ENCODE data around the gene STXBP5L.

Gene STXBP5L

GRCh38 chr3:120909602-120909878 is 1.5 kb downstream of the STXBP5L start:
- no peak overlapping the region for H3K9ac ChIP-seq (ENCODE audit: low read length)
- no peaks in the 10 kb centered on the region for H3K36me3 ChIP-seq (ENCODE audit: control insufficient read depth, insufficient read depth, low read length)
- no peak overlapping the region for H3K27ac ChIP-seq (ENCODE audit: low read depth, low read length)
- H3K27me3 ChIP-seq (ENCODE audit: control insufficient read depth, insufficient read depth, low read length) = no peaks in the 10 kb centered on the region
- peaks cover 3% of the 10 kb centered on the region for H3K4me1 ChIP-seq (ENCODE audit: control insufficient read depth, insufficient read depth, low read length)
- peak overlapping the region; percentile 75 for H3K4me3 ChIP-seq (ENCODE audit: low read length)

DNA sequence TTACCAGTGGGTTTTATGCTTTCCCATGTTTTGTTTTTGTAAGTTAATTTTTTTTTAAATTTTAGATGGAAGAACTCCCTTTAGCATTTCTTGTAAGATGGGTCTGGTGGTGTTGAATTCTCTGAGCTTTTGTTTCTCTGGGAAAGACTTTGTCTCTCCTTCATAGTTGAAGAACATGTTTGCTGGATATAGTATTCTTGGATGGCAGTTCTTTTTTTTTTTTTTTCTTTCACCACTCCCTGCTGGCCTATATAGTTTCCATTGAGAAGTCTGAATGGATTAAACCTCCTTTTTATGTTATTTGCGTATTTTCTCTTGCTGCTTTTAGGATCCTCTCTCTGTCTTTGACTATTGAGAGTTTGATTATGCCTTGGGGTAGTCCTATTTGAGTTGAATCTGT is 18.1 kb downstream of the STXBP5L start:
- Histone ChIP-seq H3K4me1 (ENCODE audit: control insufficient read depth, insufficient read depth, low read length) (no peaks in the 10 kb centered on the region), H3K36me3 (ENCODE audit: control insufficient read depth, insufficient read depth, low read length) (no peaks in the 10 kb centered on the region), H3K27ac (ENCODE audit: low read depth, low read length) (no peak overlapping the region), H3K27me3 (ENCODE audit: control insufficient read depth, insufficient read depth, low read length) (no peaks in the 10 kb centered on the region), H3K4me3 (ENCODE audit: low read length) (no peak overlapping the region), H3K9ac (ENCODE audit: low read length) (no peak overlapping the region)

DNA sequence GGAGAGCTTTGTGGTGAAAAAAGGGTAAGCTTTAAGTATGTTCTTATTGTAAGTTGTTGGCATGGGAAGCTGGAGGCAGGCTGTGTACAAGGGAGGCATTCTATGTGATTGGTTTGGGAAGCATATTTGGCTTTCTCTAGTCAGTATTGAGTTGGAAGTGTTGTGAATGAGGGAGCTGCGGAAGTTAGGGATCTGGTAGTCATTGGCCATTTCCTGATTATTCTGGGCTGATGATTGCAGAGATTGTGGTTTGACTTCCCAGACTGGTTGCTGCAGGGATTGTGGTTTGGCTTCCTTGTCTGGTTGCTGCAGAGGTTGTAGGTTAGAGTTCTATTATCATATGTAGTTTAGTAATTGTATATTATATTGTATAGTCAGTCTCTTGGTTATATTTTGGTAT is 21.0 kb downstream of the STXBP5L start:
- Histone ChIP-seq H3K4me1 (ENCODE audit: control insufficient read depth, insufficient read depth, low read length) (no peaks in the 10 kb centered on the region), H3K36me3 (ENCODE audit: control insufficient read depth, insufficient read depth, low read length) (no peaks in the 10 kb centered on the region), H3K27ac (ENCODE audit: low read depth, low read length) (no peak overlapping the region), H3K9ac (ENCODE audit: low read length) (no peak overlapping the region), H3K4me3 (ENCODE audit: low read length) (no peak overlapping the region), H3K27me3 (ENCODE audit: control insufficient read depth, insufficient read depth, low read length) (no peaks in the 10 kb centered on the region)

DNA sequence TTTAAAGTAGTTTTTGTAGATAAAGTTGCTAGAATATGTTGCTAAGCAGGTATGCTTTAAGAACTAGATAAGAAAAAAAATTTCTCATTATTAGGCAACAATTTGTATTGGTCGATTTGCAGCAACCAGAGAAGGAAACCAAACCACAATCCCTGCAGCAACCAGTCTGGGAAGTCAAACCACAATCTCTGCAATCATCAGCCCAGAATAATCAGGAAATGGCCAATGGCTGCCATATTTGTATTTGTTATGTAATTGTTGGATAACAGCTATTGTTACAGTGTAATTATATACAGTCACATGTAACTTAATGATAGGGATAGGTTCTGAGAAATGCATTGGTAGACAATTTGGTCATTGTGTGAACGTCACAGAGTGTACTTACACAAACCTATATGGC is 23.6 kb downstream of the STXBP5L start:
- no peak overlapping the region for H3K27ac ChIP-seq (ENCODE audit: low read depth, low read length)
- no peak overlapping the region for H3K9ac ChIP-seq (ENCODE audit: low read length)
- no peaks in the 10 kb centered on the region for H3K27me3 ChIP-seq (ENCODE audit: control insufficient read depth, insufficient read depth, low read length)
- no peak overlapping the region for H3K4me3 ChIP-seq (ENCODE audit: low read length)
- no peaks in the 10 kb centered on the region for H3K4me1 ChIP-seq (ENCODE audit: control insufficient read depth, insufficient read depth, low read length)
- H3K36me3 ChIP-seq (ENCODE audit: control insufficient read depth, insufficient read depth, low read length) = no peaks in the 10 kb centered on the region

GRCh38 chr3:120956143-120956542 is 48.1 kb downstream of the STXBP5L start:
- Histone ChIP-seq H3K27me3 (ENCODE audit: control insufficient read depth, insufficient read depth, low read length) (no peaks in the 10 kb centered on the region), H3K4me3 (ENCODE audit: low read length) (no peak overlapping the region), H3K36me3 (ENCODE audit: control insufficient read depth, insufficient read depth, low read length) (no peaks in the 10 kb centered on the region), H3K4me1 (ENCODE audit: control insufficient read depth, insufficient read depth, low read length) (no peaks in the 10 kb centered on the region), H3K9ac (ENCODE audit: low read length) (no peak overlapping the region), H3K27ac (ENCODE audit: low read depth, low read length) (no peak overlapping the region)

DNA sequence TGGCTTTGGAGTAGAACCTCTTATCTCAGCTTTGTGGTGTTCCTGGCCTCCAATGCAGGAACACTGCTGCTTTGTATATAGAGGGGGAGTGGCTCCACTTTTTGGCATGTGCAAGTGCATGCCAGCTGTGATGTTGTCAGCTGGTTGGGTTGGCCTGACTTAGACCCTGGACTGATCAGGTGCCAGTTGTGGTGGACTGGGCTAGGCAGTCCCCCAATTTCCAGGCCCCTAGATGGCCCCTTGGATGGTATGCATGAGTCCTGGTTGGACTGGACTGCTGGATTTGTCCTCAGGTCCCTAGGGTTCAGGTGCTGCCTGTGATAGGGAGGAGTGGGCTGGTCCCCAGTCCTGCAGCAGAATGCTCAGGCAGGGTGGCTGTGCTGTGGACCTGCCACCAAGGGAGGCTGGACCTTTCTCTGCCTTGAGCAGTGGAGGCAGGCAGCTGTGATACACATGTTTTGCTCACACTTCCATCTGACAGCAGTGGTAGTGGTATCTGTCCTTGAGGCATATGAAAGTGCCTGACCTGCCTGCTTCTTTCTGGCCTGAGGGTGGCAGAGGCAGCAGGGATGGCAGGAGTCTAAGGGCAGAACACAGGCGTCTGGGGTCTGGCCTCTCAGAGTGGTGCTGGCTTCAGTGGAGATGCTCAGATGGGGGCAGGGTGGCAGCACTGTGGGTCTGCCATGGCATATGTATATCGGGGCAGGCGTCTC is 74.8 kb downstream of the STXBP5L start:
- Histone ChIP-seq H3K9ac (ENCODE audit: low read length) (no peak overlapping the region), H3K27ac (ENCODE audit: low read depth, low read length) (no peak overlapping the region), H3K4me3 (ENCODE audit: low read length) (no peak overlapping the region), H3K4me1 (ENCODE audit: control insufficient read depth, insufficient read depth, low read length) (no peaks in the 10 kb centered on the region), H3K27me3 (ENCODE audit: control insufficient read depth, insufficient read depth, low read length) (no peaks in the 10 kb centered on the region), H3K36me3 (ENCODE audit: control insufficient read depth, insufficient read depth, low read length) (no peaks in the 10 kb centered on the region)

DNA sequence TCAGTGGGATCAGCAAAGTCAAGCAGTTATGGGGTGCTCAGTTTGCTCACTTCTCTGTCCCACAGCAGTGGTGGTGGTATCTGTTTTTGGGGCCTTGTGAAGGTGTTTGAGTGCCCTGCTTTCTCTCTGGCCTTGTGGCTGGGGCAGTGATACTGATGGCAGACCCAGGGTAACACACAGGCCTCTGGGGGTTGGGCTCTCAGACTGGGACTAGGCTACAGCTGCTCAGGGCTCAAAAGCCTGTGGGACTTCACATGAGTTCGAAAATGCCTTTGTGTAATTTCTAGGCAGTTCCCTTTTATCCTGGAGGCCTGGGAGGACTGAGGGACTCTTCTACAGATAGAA is 75.3 kb downstream of the STXBP5L start:
- Histone ChIP-seq H3K9ac (ENCODE audit: low read length) (no peak overlapping the region), H3K36me3 (ENCODE audit: control insufficient read depth, insufficient read depth, low read length) (no peaks in the 10 kb centered on the region), H3K27ac (ENCODE audit: low read depth, low read length) (no peak overlapping the region), H3K27me3 (ENCODE audit: control insufficient read depth, insufficient read depth, low read length) (no peaks in the 10 kb centered on the region), H3K4me3 (ENCODE audit: low read length) (no peak overlapping the region), H3K4me1 (ENCODE audit: control insufficient read depth, insufficient read depth, low read length) (no peaks in the 10 kb centered on the region)

DNA sequence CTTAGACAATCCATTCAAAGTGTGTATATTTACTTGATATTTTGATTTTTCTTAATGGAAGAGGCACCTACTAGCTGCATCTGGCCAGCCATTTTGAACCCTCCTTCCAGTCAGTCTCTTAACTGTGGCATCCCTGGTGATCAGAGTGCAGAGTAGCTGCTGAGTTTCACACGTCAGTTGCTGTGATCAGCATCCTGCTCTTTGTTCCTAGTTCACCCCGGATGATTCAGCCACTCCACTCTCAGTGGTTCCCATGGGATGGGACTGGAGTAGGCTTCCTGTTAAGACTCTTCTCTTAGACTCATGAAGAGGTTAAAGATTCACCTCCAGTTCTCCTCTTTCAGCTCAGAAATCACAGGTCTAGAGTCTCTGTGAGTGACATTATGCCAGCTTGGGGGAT is 75.8 kb downstream of the STXBP5L start:
- H3K4me1 ChIP-seq (ENCODE audit: control insufficient read depth, insufficient read depth, low read length) = no peaks in the 10 kb centered on the region
- no peak overlapping the region for H3K27ac ChIP-seq (ENCODE audit: low read depth, low read length)
- no peaks in the 10 kb centered on the region for H3K27me3 ChIP-seq (ENCODE audit: control insufficient read depth, insufficient read depth, low read length)
- no peak overlapping the region for H3K9ac ChIP-seq (ENCODE audit: low read length)
- H3K4me3 ChIP-seq (ENCODE audit: low read length) = no peak overlapping the region
- H3K36me3 ChIP-seq (ENCODE audit: control insufficient read depth, insufficient read depth, low read length) = no peaks in the 10 kb centered on the region

DNA sequence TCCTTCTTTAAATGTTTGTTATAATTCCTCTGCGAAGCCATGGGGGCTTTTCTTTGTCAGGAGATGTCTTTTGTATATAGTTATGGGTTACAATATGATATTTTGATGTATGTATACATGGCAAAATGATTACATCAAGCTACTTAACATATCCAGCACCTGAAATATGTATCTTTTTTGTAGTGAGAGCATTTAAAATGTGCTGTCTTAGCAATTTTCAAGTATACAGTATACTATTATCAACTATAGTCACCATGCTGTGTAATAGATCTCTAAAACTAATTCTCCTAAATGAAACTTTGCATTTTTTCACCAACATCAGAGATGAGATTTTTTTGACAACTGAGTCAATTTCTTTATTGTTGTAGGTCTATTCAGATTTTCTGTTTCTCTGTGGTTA is 77.2 kb downstream of the STXBP5L start:
- Histone ChIP-seq H3K9ac (ENCODE audit: low read length) (no peak overlapping the region), H3K4me1 (ENCODE audit: control insufficient read depth, insufficient read depth, low read length) (no peaks in the 10 kb centered on the region), H3K36me3 (ENCODE audit: control insufficient read depth, insufficient read depth, low read length) (no peaks in the 10 kb centered on the region), H3K27ac (ENCODE audit: low read depth, low read length) (no peak overlapping the region), H3K27me3 (ENCODE audit: control insufficient read depth, insufficient read depth, low read length) (no peaks in the 10 kb centered on the region), H3K4me3 (ENCODE audit: low read length) (no peak overlapping the region)

DNA sequence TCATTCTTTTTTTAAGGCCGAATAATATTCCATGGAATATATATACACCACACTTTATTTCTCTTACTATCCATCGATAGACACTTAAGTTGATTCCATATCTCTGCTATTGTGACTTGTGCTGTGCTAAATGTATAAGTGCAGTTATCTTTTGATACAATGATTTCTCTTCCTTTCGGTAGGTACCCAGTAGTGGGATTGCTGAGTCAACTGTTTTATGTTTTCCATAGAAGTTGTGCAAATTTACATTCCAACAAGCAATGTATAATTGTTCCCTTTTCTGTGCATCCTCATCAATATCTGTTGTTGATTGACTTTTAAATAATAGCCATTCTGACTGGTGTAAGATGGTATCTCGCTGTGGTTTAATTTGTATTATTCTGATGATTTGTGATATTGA is 81.0 kb downstream of the STXBP5L start:
- Histone ChIP-seq H3K27me3 (ENCODE audit: control insufficient read depth, insufficient read depth, low read length) (no peaks in the 10 kb centered on the region), H3K9ac (ENCODE audit: low read length) (no peak overlapping the region), H3K4me1 (ENCODE audit: control insufficient read depth, insufficient read depth, low read length) (no peaks in the 10 kb centered on the region), H3K36me3 (ENCODE audit: control insufficient read depth, insufficient read depth, low read length) (no peaks in the 10 kb centered on the region), H3K4me3 (ENCODE audit: low read length) (no peak overlapping the region), H3K27ac (ENCODE audit: low read depth, low read length) (no peak overlapping the region)

GRCh38 chr3:121018917-121019321 is 110.9 kb downstream of the STXBP5L start:
- H3K27ac ChIP-seq (ENCODE audit: low read depth, low read length) = no peak overlapping the region
- no peaks in the 10 kb centered on the region for H3K27me3 ChIP-seq (ENCODE audit: control insufficient read depth, insufficient read depth, low read length)
- H3K36me3 ChIP-seq (ENCODE audit: control insufficient read depth, insufficient read depth, low read length) = no peaks in the 10 kb centered on the region
- no peak overlapping the region for H3K4me3 ChIP-seq (ENCODE audit: low read length)
- H3K9ac ChIP-seq (ENCODE audit: low read length) = no peak overlapping the region
- H3K4me1 ChIP-seq (ENCODE audit: control insufficient read depth, insufficient read depth, low read length) = no peaks in the 10 kb centered on the region

GRCh38 chr3:121063628-121064027 is 155.6 kb downstream of the STXBP5L start:
- H3K27me3 ChIP-seq (ENCODE audit: control insufficient read depth, insufficient read depth, low read length) = no peaks in the 10 kb centered on the region
- no peak overlapping the region for H3K4me3 ChIP-seq (ENCODE audit: low read length)
- H3K36me3 ChIP-seq (ENCODE audit: control insufficient read depth, insufficient read depth, low read length) = no peaks in the 10 kb centered on the region
- H3K4me1 ChIP-seq (ENCODE audit: control insufficient read depth, insufficient read depth, low read length) = no peaks in the 10 kb centered on the region
- H3K27ac ChIP-seq (ENCODE audit: low read depth, low read length) = no peak overlapping the region
- H3K9ac ChIP-seq (ENCODE audit: low read length) = no peak overlapping the region

GRCh38 chr3:121064121-121064520 is 156.1 kb downstream of the STXBP5L start:
- H3K9ac ChIP-seq (ENCODE audit: low read length) = no peak overlapping the region
- no peaks in the 10 kb centered on the region for H3K27me3 ChIP-seq (ENCODE audit: control insufficient read depth, insufficient read depth, low read length)
- H3K4me3 ChIP-seq (ENCODE audit: low read length) = no peak overlapping the region
- no peaks in the 10 kb centered on the region for H3K36me3 ChIP-seq (ENCODE audit: control insufficient read depth, insufficient read depth, low read length)
- no peaks in the 10 kb centered on the region for H3K4me1 ChIP-seq (ENCODE audit: control insufficient read depth, insufficient read depth, low read length)
- H3K27ac ChIP-seq (ENCODE audit: low read depth, low read length) = no peak overlapping the region

All from rectal smooth muscle tissue (tissue), 1 donor.